ENCODE measurements around the gene CEP19.

- TF ChIP-seq, protein P1, sequence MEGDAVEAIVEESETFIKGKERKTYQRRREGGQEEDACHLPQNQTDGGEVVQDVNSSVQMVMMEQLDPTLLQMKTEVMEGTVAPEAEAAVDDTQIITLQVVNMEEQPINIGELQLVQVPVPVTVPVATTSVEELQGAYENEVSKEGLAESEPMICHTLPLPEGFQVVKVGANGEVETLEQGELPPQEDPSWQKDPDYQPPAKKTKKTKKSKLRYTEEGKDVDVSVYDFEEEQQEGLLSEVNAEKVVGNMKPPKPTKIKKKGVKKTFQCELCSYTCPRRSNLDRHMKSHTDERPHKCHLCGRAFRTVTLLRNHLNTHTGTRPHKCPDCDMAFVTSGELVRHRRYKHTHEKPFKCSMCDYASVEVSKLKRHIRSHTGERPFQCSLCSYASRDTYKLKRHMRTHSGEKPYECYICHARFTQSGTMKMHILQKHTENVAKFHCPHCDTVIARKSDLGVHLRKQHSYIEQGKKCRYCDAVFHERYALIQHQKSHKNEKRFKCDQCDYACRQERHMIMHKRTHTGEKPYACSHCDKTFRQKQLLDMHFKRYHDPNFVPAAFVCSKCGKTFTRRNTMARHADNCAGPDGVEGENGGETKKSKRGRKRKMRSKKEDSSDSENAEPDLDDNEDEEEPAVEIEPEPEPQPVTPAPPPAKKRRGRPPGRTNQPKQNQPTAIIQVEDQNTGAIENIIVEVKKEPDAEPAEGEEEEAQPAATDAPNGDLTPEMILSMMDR (conservative IDR thresholded peaks at IDR 0.05; ENCODE audit: low read length), result no peak
- no peak for TF ChIP-seq EZH2phosphoT487 (IDR thresholded peaks at IDR 0.05; ENCODE audit: borderline replicate concordance)
These were observed 34.1 kb downstream of the CEP19 start for GRCh38 chr3:196677931-196678330.

Measured in Loucy (cell line).